Spleen (tissue), 11 donors: Measurements from ENCODE around the gene TMEM269. TPM values are rescaled to one million over a fixed set of nuclear protein-coding genes. Genes with fewer than 3 reads are reported as not detected.

Source experiments
- DNase-seq: peaks from one replicate; pipeline ENCODE4 v3.0.0-alpha.2; 2020
- H3K27ac ChIP-seq, 8 donors: fragments of 200-600 bp; sonication (generic) in 7 of 8; 1 replicate in 4 of 8; 2 replicates in 4 of 8; pipeline versions ENCODE4 v1.5.0 to v1.8.0; 2016 to 2021; ENCODE audit warnings: inconsistent platforms in 4 of 8, mild to moderate bottlenecking in 4 of 8, moderate library complexity in 1 of 8
- H3K27me3 ChIP-seq, 7 donors: fragments of 200-600 bp; sonication (generic) in 6 of 7; replicated peaks in 1 of 7; 1 replicate in 4 of 7; 2 replicates in 3 of 7; pipeline versions ENCODE4 v1.5.0 to v1.8.0; 2016 to 2021; ENCODE audit warnings: inconsistent platforms in 3 of 7, mild to moderate bottlenecking in 1 of 7
- H3K36me3 ChIP-seq, 6 donors: fragments of 200-600 bp; sonication (generic) in 5 of 6; 1 replicate in 4 of 6; 2 replicates in 2 of 6; pipeline versions ENCODE4 v1.5.0 to v1.8.0; 2016 to 2021; ENCODE audit warnings: inconsistent platforms in 2 of 6
- H3K4me1 ChIP-seq, 6 donors: fragments of 200-600 bp; sonication (generic) in 5 of 6; 1 replicate in 3 of 6; 2 replicates in 3 of 6; pipeline versions ENCODE4 v1.5.0 to v1.8.0; 2016 to 2021; ENCODE audit warnings: inconsistent platforms in 3 of 6
- H3K4me3 ChIP-seq, 8 donors: fragments of 200-600 bp; sonication (generic) in 7 of 8; 1 replicate in 4 of 8; 2 replicates in 4 of 8; pipeline versions ENCODE4 v1.5.0 to v1.8.0; 2016 to 2021; ENCODE audit warnings: inconsistent platforms in 4 of 8, mild to moderate bottlenecking in 4 of 8, moderate library complexity in 2 of 8
- H3K9me3 ChIP-seq, 8 donors: fragments of 200-600 bp; sonication (generic) in 7 of 8; 1 replicate in 4 of 8; 2 replicates in 4 of 8; pipeline versions ENCODE4 v1.5.0 to v1.8.0; 2016 to 2021; ENCODE audit warnings: inconsistent platforms in 4 of 8
- POLR2A ChIP-seq, 3 donors: fragments of 450-650 bp; IDR thresholded peaks; one replicate each; pipeline ENCODE4 v1.5.1; 2017; ENCODE audit warnings: antibody characterized with exemption in 3 of 3, mild to moderate bottlenecking in 1 of 3
- POLR2AphosphoS5 ChIP-seq, 3 donors: sonication (generic); formaldehyde crosslinking; IDR thresholded peaks; one replicate each; pipeline ENCODE4 v1.5.1; 2017; ENCODE audit warnings: antibody characterized with exemption in 3 of 3
- WGBS, 5 donors: extraction: QIAGEN DNeasy Blood & Tissue Kit in 3 of 5; methylation state at CpG; one replicate each; pipeline versions ENCODE4 v1.1.5 to v1.1.7; 2013 to 2018; 5-methylcytosine and 5-hydroxymethylcytosine counted together
- intact Hi-C: fragments of 100-400 bp; cut with DNase I; formaldehyde crosslinking; loops from one replicate; pipeline ENCODE4 v1.15.0; 2023; ENCODE audit warnings: low total_unique reads
- polyA plus RNA-seq, 3 donors: library from polyadenylated mRNA; stranded (reverse); fragments of 200-250 nt; gene quantifications; one replicate each; pipeline ENCODE4 v1.2.1, GENCODE V29; 2013
- total RNA-seq, 7 donors: library from RNA; depleted of rRNA in 3 of 7; stranded (reverse); fragments of >200 nt in 3 of 7; fragmentation: NEBNext Ultra II Directional in 4 of 7; extraction: Animal tissue kit (Norgen Biotek cat#: 25700) in 4 of 7; gene quantifications; one replicate each; pipeline versions ENCODE4 v1.1.0 to v1.2.1, GENCODE V29; 2016 to 2021
- TF ChIP-seq, protein P1 (sequence below), 11 experiments: fragments of 200-600 bp in 7 of 11; fragments of 450-650 bp in 4 of 11; sonication (generic) in 4 of 11; IDR thresholded peaks in 8 of 11; conservative IDR thresholded peaks in 3 of 11; 1 replicate in 7 of 11; 2 replicates in 4 of 11; pipeline versions ENCODE4 v1.4.0 to v1.8.0; 2016 to 2021; ENCODE audit warnings: antibody characterized with exemption in 11 of 11, inconsistent platforms in 4 of 11, mild to moderate bottlenecking in 1 of 11
- donor health status: healthy with polysubstance abuse.
- donor health status: DM: no; HTN: no; CAD: no; lungs with moderate emphysema.
- donor health status: DM: no; HTN: no; CAD: no.
- donor health status: Bipolar disorder and iron deficiency.
- donor health status: healthy.
- donor health status: DM: no; HTN: no; CAD: no.
- donor health status: DM: yes; HTN: yes; CAD: no.

TMEM269 gene
- total and polyA plus RNA-seq, 10 donors = 0.03 to 1.6 (median 0.26) TPM; not detected in 1

DNA sequence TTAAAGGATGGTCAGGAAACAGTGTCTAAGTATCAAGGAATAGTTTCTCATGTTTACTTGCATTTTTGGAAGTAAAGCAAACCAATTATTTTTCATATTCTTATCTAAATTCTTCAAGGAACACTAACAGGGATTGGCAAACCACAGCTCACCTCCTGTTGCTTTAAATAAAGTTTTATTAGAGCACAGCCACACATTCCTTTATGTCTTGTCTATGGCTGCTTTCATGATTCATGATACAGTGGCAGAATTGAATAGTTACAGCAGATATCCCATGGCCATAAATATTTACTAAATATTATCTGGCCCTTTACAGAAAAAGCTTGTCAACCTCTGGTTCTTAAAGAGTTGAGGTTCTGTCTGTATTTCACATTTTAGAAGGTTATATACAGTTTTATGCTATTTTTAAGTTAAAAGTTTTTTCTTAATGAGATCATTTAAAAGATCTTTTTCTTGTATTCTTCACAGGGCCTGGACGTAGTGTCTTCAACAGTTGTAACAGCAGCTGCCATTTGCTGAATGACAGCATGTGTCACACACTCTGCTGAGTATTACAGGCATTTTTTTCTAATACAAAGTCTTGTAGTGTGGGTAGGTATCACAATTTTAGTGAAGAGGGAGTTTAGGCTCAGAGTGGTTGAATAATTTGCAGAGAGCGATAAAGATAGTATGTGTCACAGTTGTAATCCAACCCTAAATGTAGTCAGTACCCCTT, 64.2 kb downstream of the TMEM269 start:
- no peak for DNase-seq
- peaks cover 0 to 12% (median 2%) of the 10 kb centered on the region in 8 donors for H3K9me3 ChIP-seq
- 90 to 97% (median 93%) methylated on average over 2 of the region's 2 CpGs for WGBS, 5 donors
- peaks cover 0 to 34% (median 16%) of the 10 kb centered on the region in 6 donors for H3K36me3 ChIP-seq
- no peak overlapping the region for H3K27ac ChIP-seq
- H3K27me3 ChIP-seq = no peaks in the 10 kb centered on the region
- no peak overlapping the region for H3K4me3 ChIP-seq
- peaks cover 10 to 63% (median 23%) of the 10 kb centered on the region in 6 donors for H3K4me1 ChIP-seq
- intact Hi-C loops = no loop called here
- TF ChIP-seq POLR2AphosphoS5 (IDR thresholded peaks at IDR 0.05) (no peak), POLR2A (IDR thresholded peaks at IDR 0.05) (no peak)
- TF ChIP-seq, protein P1, sequence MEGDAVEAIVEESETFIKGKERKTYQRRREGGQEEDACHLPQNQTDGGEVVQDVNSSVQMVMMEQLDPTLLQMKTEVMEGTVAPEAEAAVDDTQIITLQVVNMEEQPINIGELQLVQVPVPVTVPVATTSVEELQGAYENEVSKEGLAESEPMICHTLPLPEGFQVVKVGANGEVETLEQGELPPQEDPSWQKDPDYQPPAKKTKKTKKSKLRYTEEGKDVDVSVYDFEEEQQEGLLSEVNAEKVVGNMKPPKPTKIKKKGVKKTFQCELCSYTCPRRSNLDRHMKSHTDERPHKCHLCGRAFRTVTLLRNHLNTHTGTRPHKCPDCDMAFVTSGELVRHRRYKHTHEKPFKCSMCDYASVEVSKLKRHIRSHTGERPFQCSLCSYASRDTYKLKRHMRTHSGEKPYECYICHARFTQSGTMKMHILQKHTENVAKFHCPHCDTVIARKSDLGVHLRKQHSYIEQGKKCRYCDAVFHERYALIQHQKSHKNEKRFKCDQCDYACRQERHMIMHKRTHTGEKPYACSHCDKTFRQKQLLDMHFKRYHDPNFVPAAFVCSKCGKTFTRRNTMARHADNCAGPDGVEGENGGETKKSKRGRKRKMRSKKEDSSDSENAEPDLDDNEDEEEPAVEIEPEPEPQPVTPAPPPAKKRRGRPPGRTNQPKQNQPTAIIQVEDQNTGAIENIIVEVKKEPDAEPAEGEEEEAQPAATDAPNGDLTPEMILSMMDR (IDR thresholded peaks at IDR 0.05 in 8 of 11, conservative IDR thresholded peaks at IDR 0.05 in 3 of 11) = no peak

DNA sequence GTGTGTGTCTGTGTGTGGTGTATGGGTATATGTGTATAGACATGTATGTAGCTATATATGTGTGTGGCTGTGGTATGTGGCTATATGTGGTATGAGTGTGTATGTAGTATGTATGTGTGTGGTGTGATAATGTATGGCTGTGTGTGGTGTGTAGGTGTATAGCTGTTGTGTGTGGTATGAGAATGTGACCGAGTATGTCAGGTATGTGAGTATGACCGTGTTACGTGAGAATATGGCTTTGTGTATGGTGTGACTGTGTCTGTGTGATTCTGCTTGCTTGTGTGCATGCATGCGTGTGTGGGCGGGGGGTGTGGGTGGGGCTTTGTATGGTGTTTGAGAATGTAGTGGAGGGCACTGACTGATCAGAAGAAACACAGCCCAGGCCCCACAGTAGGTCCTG, 65.2 kb downstream of the TMEM269 start:
- TF ChIP-seq POLR2A (IDR thresholded peaks at IDR 0.05) (no peak), POLR2AphosphoS5 (IDR thresholded peaks at IDR 0.05) (no peak)
- TF ChIP-seq, protein P1 (IDR thresholded peaks at IDR 0.05 in 8 of 11, conservative IDR thresholded peaks at IDR 0.05 in 3 of 11) = no peak
- Histone ChIP-seq H3K27me3 (no peaks in the 10 kb centered on the region), H3K36me3 (peaks cover 0 to 34% (median 16%) of the 10 kb centered on the region in 6 donors), H3K27ac (no peak overlapping the region), H3K4me3 (no peak overlapping the region), H3K4me1 (peaks cover 10 to 63% (median 23%) of the 10 kb centered on the region in 6 donors), H3K9me3 (peaks cover 0 to 12% (median 2%) of the 10 kb centered on the region in 8 donors)
- WGBS, 5 donors = 93 to 98% (median 96%) methylated on average over 5 of the region's 5 CpGs
- DNase-seq = no peak
- intact Hi-C loops = no loop called here

Other genes with a start within 250 kb of the TMEM269 start
- 10 to 100 TPM; 34.2 to 60.1 (median 39.8) TPM for gene PPIH, start 126.6 kb upstream of the TMEM269 start, total RNA-seq
- gene PPIH, start 126.6 kb upstream of the TMEM269 start, polyA plus RNA-seq = 10 to 100 TPM; 59.6 to 72.3 (median 63.0) TPM
- gene YBX1, start 102.6 kb upstream of the TMEM269 start, total RNA-seq = 100 to 1,000 TPM; 361 to 451 (median 396) TPM
- gene YBX1, start 102.6 kb upstream of the TMEM269 start, polyA plus RNA-seq = 100 to 1,000 TPM; 479 to 684 (median 620) TPM
- gene CLDN19, start 44.8 kb upstream of the TMEM269 start, total RNA-seq = under 1 TPM in 1 of 7 donors, not detected in 6; 0.28 TPM
- under 1 TPM in 1 of 3 donors, not detected in 2; 0.26 TPM for gene CLDN19, start 44.8 kb upstream of the TMEM269 start, polyA plus RNA-seq
- 10 to 100 TPM; 38.4 to 55.8 (median 41.5) TPM for gene P3H1, start 18.0 kb upstream of the TMEM269 start, total RNA-seq
- 10 to 100 TPM; 35.1 to 51.6 (median 47.3) TPM for gene P3H1, start 18.0 kb upstream of the TMEM269 start, polyA plus RNA-seq
- 1 to 10 TPM; 3.1 to 9.8 (median 5.1) TPM for gene C1orf50, start 17.7 kb upstream of the TMEM269 start, total RNA-seq
- 1 to 10 TPM; 1.5 to 3.4 (median 3.4) TPM for gene C1orf50, start 17.7 kb upstream of the TMEM269 start, polyA plus RNA-seq
- 10 to 100 TPM; 11.0 to 19.3 (median 15.4) TPM for gene ERMAP, start 32.1 kb downstream of the TMEM269 start, total RNA-seq
- gene ERMAP, start 32.1 kb downstream of the TMEM269 start, polyA plus RNA-seq = 1 to 10 TPM; 3.0 to 4.8 (median 4.4) TPM
- gene SVBP, start 32.4 kb downstream of the TMEM269 start, total RNA-seq = 10 to 100 TPM; 15.1 to 32.3 (median 20.1) TPM
- 10 to 100 TPM; 34.2 to 41.7 (median 39.9) TPM for gene SVBP, start 32.4 kb downstream of the TMEM269 start, polyA plus RNA-seq
- 10 to 100 TPM in 5 of 7 donors, 1 to 10 TPM in 2; 9.6 to 18.3 (median 10.5) TPM for gene ZNF691, start 61.6 kb downstream of the TMEM269 start, total RNA-seq
- 10 to 100 TPM; 10.9 to 15.8 (median 13.8) TPM for gene ZNF691, start 61.6 kb downstream of the TMEM269 start, polyA plus RNA-seq
- gene SLC2A1, start 173.9 kb downstream of the TMEM269 start, total RNA-seq = 100 to 1,000 TPM in 3 of 7 donors, 10 to 100 TPM in 4; 26.2 to 142 (median 83.1) TPM
- 10 to 100 TPM; 18.3 to 31.0 (median 19.5) TPM for gene SLC2A1, start 173.9 kb downstream of the TMEM269 start, polyA plus RNA-seq